Colonic mucosa (tissue), 2 donors: ENCODE measurements around the gene TMEM141. TPM values are rescaled to one million over a fixed set of nuclear protein-coding genes. Genes with fewer than 3 reads are reported as not detected.

Experiments
- microRNA-seq: library from miRNA; unstranded; fragments of <30 nt; microRNA quantifications from one replicate; pipeline ENCODE4, GENCODE V29; 2019
- total RNA-seq, 2 donors: library from RNA; stranded (reverse); fragmentation: NEBNext Ultra II Directional in 1 of 2; extraction: Animal tissue kit (Norgen Biotek cat#: 25700) in 1 of 2; gene quantifications; one replicate each; pipeline ENCODE4 v1.2.1, GENCODE V29; 2021
- donor health status: DM: no; HTN: no; CAD: no.
- donor health status: DM: no; HTN: no; CAD: no.

The TMEM141 gene
- total RNA-seq, 2 donors from 2014 or later, result 236 to 366 TPM

Small RNA genes lying within 50 kb of the gene (microRNA-seq; reads per million reads assigned to microRNA genes)
- gene MIR4292, result not detected
- gene MIR6722, result not detected

Other genes starting within 250 kb of the TMEM141 start
- 10 to 100 TPM; 49.3 to 99.4 TPM for gene NOTCH1, start 245.3 kb upstream of the TMEM141 start, total RNA-seq
- gene EGFL7, start 128.4 kb upstream of the TMEM141 start, total RNA-seq, result 10 to 100 TPM; 17.3 to 28.4 TPM
- 100 to 1,000 TPM; 197 to 372 TPM for gene AGPAT2, start 103.9 kb upstream of the TMEM141 start, total RNA-seq
- gene DIPK1B, start 78.8 kb upstream of the TMEM141 start, total RNA-seq, result 1 to 10 TPM in 1 of 2 donors, under 1 TPM in 1; 0.82 to 2.8 TPM
- gene LCN10, start 48.4 kb upstream of the TMEM141 start, total RNA-seq, result 1 to 10 TPM in 1 of 2 donors, under 1 TPM in 1; 0.11 to 3.3 TPM
- 1 to 10 TPM in 1 of 2 donors, under 1 TPM in 1; 0.56 to 1.2 TPM for gene LCN6, start 42.8 kb upstream of the TMEM141 start, total RNA-seq
- not detected for gene LCN8, start 33.1 kb upstream of the TMEM141 start, total RNA-seq
- gene LCN15, start 26.8 kb upstream of the TMEM141 start, total RNA-seq, result 1 to 10 TPM in 1 of 2 donors, not detected in 1; 3.4 TPM
- gene CCDC183, start 5.0 kb downstream of the TMEM141 start, total RNA-seq, result 10 to 100 TPM in 1 of 2 donors, 1 to 10 TPM in 1; 2.4 to 20.0 TPM
- 100 to 1,000 TPM; 126 to 163 TPM for gene RABL6, start 16.6 kb downstream of the TMEM141 start, total RNA-seq
- gene AJM1, start 51.1 kb downstream of the TMEM141 start, total RNA-seq, result 10 to 100 TPM; 11.5 to 17.1 TPM
- 100 to 1,000 TPM; 137 to 176 TPM for gene PHPT1, start 58.1 kb downstream of the TMEM141 start, total RNA-seq
- 10 to 100 TPM; 11.0 to 61.7 TPM for gene MAMDC4, start 61.0 kb downstream of the TMEM141 start, total RNA-seq
- gene EDF1, start 75.0 kb downstream of the TMEM141 start, total RNA-seq, result 100 to 1,000 TPM; 442 to 494 TPM
- gene TRAF2, start 95.2 kb downstream of the TMEM141 start, total RNA-seq, result 10 to 100 TPM; 22.4 to 50.6 TPM
- gene FBXW5, start 153.4 kb downstream of the TMEM141 start, total RNA-seq, result 100 to 1,000 TPM; 162 to 174 TPM
- gene C8G, start 153.9 kb downstream of the TMEM141 start, total RNA-seq, result 10 to 100 TPM in 1 of 2 donors, 1 to 10 TPM in 1; 5.3 to 11.9 TPM
- 1 to 10 TPM; 6.5 to 8.6 TPM for gene LCN12, start 160.9 kb downstream of the TMEM141 start, total RNA-seq
- 10 to 100 TPM; 15.9 to 26.1 TPM for gene PTGDS, start 186.2 kb downstream of the TMEM141 start, total RNA-seq
- gene LCNL1, start 191.6 kb downstream of the TMEM141 start, total RNA-seq, result not detected
- gene PAXX, start 201.1 kb downstream of the TMEM141 start, total RNA-seq, result 10 to 100 TPM; 29.9 to 81.0 TPM
- gene CLIC3, start 205.2 kb downstream of the TMEM141 start, total RNA-seq, result 10 to 100 TPM in 1 of 2 donors, 1 to 10 TPM in 1; 3.6 to 15.4 TPM
- gene ABCA2, start 236.9 kb downstream of the TMEM141 start, total RNA-seq, result 10 to 100 TPM; 22.4 to 47.5 TPM
- gene FUT7, start 240.7 kb downstream of the TMEM141 start, total RNA-seq, result not detected